GM19397 (cell line): ENCODE data around the gene ERC2.

Experiments
- ATAC-seq: cut with Tn5 transposase; IDR thresholded peaks from one replicate; pipeline ENCODE4 v1.9.1; 2021; ENCODE audit warnings: mild to moderate bottlenecking, moderate library complexity; ENCODE audit not compliant: unreplicated experiment

ERC2 gene

GRCh38 chr3:55815262-55815661 is 653.0 kb downstream of the ERC2 start:
- no peak for ATAC-seq

GRCh38 chr3:55813268-55814097 is 654.8 kb downstream of the ERC2 start:
- ATAC-seq, result no peak

GRCh38 chr3:55812394-55813013 is 655.8 kb downstream of the ERC2 start:
- ATAC-seq, result no peak

GRCh38 chr3:55807210-55807609 is 661.1 kb downstream of the ERC2 start:
- ATAC-seq, result no peak

GRCh38 chr3:55805169-55805568 is 663.1 kb downstream of the ERC2 start:
- no peak for ATAC-seq

- ATAC-seq, result no peak
Measured at GRCh38 chr3:55804170-55805095, 663.8 kb downstream of the ERC2 start.

- ATAC-seq, result no peak
Measured at GRCh38 chr3:55802816-55803215, 665.5 kb downstream of the ERC2 start.

- ATAC-seq, result no peak
Measured at GRCh38 chr3:55801676-55802075, 666.6 kb downstream of the ERC2 start.

GRCh38 chr3:55801068-55801467 is 667.2 kb downstream of the ERC2 start:
- no peak for ATAC-seq

GRCh38 chr3:55797775-55798174 is 670.5 kb downstream of the ERC2 start:
- no peak for ATAC-seq

GRCh38 chr3:55797084-55797483 is 671.2 kb downstream of the ERC2 start:
- ATAC-seq, result no peak

GRCh38 chr3:55796533-55796932 is 671.7 kb downstream of the ERC2 start:
- ATAC-seq, result no peak

- no peak for ATAC-seq
Measured at GRCh38 chr3:55795746-55796145, 672.5 kb downstream of the ERC2 start.

- no peak for ATAC-seq
Measured at GRCh38 chr3:55795296-55795695, 673.0 kb downstream of the ERC2 start.

- ATAC-seq, result no peak
Measured at GRCh38 chr3:55792742-55793141, 675.5 kb downstream of the ERC2 start.

- no peak for ATAC-seq
Measured at GRCh38 chr3:55792009-55792408, 676.3 kb downstream of the ERC2 start.

- no peak for ATAC-seq
Measured at GRCh38 chr3:55790596-55791350, 677.5 kb downstream of the ERC2 start.

GRCh38 chr3:55789516-55789915 is 678.8 kb downstream of the ERC2 start:
- ATAC-seq, result no peak

- no peak for ATAC-seq
Measured at GRCh38 chr3:55782807-55783206, 685.5 kb downstream of the ERC2 start.

- no peak for ATAC-seq
Measured at GRCh38 chr3:55782351-55782750, 685.9 kb downstream of the ERC2 start.

- ATAC-seq, result no peak
Measured at GRCh38 chr3:55780913-55781312, 687.4 kb downstream of the ERC2 start.
